GM12878 (cell line): ENCODE data around the gene ZMYND15. TPM values are rescaled to one million over a fixed set of nuclear protein-coding genes. Genes with fewer than 3 reads are reported as not detected.

Experiments
- BHLHE40 ChIP-seq, 2 experiments: fragments of 450-650 bp in 1 of 2; IDR thresholded peaks; 2 replicates each; pipeline ENCODE4 v1.6.1; 2011 to 2017; ENCODE audit warnings: low read depth in 2 of 2, borderline replicate concordance in 1 of 2, improper control_type of control experiment in 1 of 2, low read length in 1 of 2, mild to moderate bottlenecking in 1 of 2
- RELA ChIP-seq: fragments of 450-650 bp; IDR thresholded peaks from 2 replicates; pipeline ENCODE4 v1.8.0; 2014; ENCODE audit warnings: borderline replicate concordance; ENCODE audit not compliant: partially characterized antibody
- TAF1 ChIP-seq: IDR thresholded peaks from 2 replicates; pipeline ENCODE4 v1.6.1; 2011; ENCODE audit warnings: mild to moderate bottlenecking, low read depth, low read length, borderline replicate concordance
- TCF3 ChIP-seq: IDR thresholded peaks from 2 replicates; pipeline ENCODE4 v1.6.1; 2012; ENCODE audit warnings: low read depth, mild to moderate bottlenecking, low read length, borderline replicate concordance; ENCODE audit not compliant: insufficient read depth
- polyA plus RNA-seq, 11 experiments: library from polyadenylated mRNA; depleted of rRNA in 4 of 11; unstranded in 6 of 11; stranded (reverse) in 5 of 11; fragments of >200 nt; fragmentation: Nextera tagmentation in 4 of 11; fragmentation: Illumina TruSeq in 1 of 11; extraction: Ambion mirVana in 4 of 11; extraction: Trizol in 1 of 11; gene quantifications; 1 replicate in 1 of 11; 2 replicates in 10 of 11; pipeline versions ENCODE4 v1.2.1 to v1.2.3, GENCODE V29; 2011 to 2016; ENCODE audit warnings: inconsistent platforms in 2 of 11, missing spikeins in 2 of 11, low read depth in 1 of 11
- total RNA-seq, 4 experiments: library from RNA; depleted of rRNA in 3 of 4; stranded (reverse); fragments of >200 nt in 3 of 4; fragmentation: Illumina TruSeq in 1 of 4; extraction: Trizol in 1 of 4; gene quantifications; 2 replicates each; pipeline versions ENCODE4 v1.2.1 to v1.2.3, GENCODE V29; 2013 to 2021
- TF ChIP-seq, protein P1 (sequence below): IDR thresholded peaks from 2 replicates; pipeline ENCODE4 v1.6.1; 2011; ENCODE audit warnings: low read depth, mild to moderate bottlenecking, low read length, moderate library complexity, borderline replicate concordance; ENCODE audit errors: extremely low read depth
- TF ChIP-seq, protein P2 (sequence below): IDR thresholded peaks from 2 replicates; pipeline ENCODE4 v1.6.1; 2012; ENCODE audit warnings: low read depth, low read length, improper control_type of control experiment
- TF ChIP-seq, protein P3 (sequence below): IDR thresholded peaks from 2 replicates; pipeline ENCODE4 v1.6.1; 2012; ENCODE audit warnings: low read length, inconsistent platforms
- TF ChIP-seq, protein P4 (sequence below): IDR thresholded peaks from 2 replicates; pipeline ENCODE4 v1.6.1; 2011; ENCODE audit warnings: low read depth, low read length, improper control_type of control experiment, borderline replicate concordance
- TF ChIP-seq, protein P5 (sequence below): IDR thresholded peaks from 2 replicates; pipeline ENCODE4 v1.6.1; 2012; ENCODE audit warnings: improper control_type of control experiment, low read depth, low read length; ENCODE audit not compliant: insufficient replicate concordance
- TF ChIP-seq, protein P6 (sequence below): fragments of 450-650 bp; IDR thresholded peaks from 2 replicates; pipeline ENCODE4 v1.6.1; 2017; ENCODE audit warnings: mild to moderate bottlenecking

The ZMYND15 gene
- total and polyA plus RNA-seq, 10 of the 15 experiments (the other 5 are each of a cell fraction or from before 2014, with no cell fraction given), result 0.03 to 0.17 (median 0.06) TPM; not detected in 4

DNA sequence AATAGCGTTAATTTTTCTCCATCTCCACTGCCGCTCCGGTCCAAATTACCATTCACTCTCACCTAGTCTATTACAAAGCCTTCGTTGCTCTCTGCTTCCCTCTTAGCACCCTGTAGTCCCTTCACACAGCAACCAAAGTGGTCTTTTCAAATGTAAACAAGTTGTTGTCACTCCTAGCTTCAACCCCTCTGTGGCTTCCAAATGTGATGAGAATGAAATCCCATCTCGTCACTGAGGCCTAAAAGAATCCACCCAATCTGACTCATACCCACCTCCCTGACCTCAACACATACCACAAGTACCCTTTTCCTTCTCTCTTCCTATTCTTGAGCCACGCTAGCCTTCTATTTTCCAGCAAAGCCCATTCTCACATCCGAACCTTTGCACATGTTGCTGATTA is 33.5 kb upstream of the ZMYND15 start (continued):
- no peak for TF ChIP-seq BHLHE40 (IDR thresholded peaks at IDR 0.05; ENCODE audit: borderline replicate concordance in 1 of 2, low read depth in 2 of 2, low read length in 1 of 2)
- TF ChIP-seq, protein P1, sequence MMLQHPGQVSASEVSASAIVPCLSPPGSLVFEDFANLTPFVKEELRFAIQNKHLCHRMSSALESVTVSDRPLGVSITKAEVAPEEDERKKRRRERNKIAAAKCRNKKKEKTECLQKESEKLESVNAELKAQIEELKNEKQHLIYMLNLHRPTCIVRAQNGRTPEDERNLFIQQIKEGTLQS, result no peak
- no peak for TF ChIP-seq RELA
- TF ChIP-seq, protein P2, sequence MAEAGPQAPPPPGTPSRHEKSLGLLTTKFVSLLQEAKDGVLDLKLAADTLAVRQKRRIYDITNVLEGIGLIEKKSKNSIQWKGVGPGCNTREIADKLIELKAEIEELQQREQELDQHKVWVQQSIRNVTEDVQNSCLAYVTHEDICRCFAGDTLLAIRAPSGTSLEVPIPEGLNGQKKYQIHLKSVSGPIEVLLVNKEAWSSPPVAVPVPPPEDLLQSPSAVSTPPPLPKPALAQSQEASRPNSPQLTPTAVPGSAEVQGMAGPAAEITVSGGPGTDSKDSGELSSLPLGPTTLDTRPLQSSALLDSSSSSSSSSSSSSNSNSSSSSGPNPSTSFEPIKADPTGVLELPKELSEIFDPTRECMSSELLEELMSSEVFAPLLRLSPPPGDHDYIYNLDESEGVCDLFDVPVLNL, result no peak
- TF ChIP-seq, protein P3, sequence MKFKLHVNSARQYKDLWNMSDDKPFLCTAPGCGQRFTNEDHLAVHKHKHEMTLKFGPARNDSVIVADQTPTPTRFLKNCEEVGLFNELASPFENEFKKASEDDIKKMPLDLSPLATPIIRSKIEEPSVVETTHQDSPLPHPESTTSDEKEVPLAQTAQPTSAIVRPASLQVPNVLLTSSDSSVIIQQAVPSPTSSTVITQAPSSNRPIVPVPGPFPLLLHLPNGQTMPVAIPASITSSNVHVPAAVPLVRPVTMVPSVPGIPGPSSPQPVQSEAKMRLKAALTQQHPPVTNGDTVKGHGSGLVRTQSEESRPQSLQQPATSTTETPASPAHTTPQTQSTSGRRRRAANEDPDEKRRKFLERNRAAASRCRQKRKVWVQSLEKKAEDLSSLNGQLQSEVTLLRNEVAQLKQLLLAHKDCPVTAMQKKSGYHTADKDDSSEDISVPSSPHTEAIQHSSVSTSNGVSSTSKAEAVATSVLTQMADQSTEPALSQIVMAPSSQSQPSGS, result no peak
- TF ChIP-seq, protein P4, sequence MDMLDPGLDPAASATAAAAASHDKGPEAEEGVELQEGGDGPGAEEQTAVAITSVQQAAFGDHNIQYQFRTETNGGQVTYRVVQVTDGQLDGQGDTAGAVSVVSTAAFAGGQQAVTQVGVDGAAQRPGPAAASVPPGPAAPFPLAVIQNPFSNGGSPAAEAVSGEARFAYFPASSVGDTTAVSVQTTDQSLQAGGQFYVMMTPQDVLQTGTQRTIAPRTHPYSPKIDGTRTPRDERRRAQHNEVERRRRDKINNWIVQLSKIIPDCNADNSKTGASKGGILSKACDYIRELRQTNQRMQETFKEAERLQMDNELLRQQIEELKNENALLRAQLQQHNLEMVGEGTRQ, result no peak
- TF ChIP-seq, protein P5, sequence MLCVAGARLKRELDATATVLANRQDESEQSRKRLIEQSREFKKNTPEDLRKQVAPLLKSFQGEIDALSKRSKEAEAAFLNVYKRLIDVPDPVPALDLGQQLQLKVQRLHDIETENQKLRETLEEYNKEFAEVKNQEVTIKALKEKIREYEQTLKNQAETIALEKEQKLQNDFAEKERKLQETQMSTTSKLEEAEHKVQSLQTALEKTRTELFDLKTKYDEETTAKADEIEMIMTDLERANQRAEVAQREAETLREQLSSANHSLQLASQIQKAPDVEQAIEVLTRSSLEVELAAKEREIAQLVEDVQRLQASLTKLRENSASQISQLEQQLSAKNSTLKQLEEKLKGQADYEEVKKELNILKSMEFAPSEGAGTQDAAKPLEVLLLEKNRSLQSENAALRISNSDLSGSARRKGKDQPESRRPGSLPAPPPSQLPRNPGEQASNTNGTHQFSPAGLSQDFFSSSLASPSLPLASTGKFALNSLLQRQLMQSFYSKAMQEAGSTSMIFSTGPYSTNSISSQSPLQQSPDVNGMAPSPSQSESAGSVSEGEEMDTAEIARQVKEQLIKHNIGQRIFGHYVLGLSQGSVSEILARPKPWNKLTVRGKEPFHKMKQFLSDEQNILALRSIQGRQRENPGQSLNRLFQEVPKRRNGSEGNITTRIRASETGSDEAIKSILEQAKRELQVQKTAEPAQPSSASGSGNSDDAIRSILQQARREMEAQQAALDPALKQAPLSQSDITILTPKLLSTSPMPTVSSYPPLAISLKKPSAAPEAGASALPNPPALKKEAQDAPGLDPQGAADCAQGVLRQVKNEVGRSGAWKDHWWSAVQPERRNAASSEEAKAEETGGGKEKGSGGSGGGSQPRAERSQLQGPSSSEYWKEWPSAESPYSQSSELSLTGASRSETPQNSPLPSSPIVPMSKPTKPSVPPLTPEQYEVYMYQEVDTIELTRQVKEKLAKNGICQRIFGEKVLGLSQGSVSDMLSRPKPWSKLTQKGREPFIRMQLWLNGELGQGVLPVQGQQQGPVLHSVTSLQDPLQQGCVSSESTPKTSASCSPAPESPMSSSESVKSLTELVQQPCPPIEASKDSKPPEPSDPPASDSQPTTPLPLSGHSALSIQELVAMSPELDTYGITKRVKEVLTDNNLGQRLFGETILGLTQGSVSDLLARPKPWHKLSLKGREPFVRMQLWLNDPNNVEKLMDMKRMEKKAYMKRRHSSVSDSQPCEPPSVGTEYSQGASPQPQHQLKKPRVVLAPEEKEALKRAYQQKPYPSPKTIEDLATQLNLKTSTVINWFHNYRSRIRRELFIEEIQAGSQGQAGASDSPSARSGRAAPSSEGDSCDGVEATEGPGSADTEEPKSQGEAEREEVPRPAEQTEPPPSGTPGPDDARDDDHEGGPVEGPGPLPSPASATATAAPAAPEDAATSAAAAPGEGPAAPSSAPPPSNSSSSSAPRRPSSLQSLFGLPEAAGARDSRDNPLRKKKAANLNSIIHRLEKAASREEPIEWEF, result no peak
- no peak for TF ChIP-seq TAF1
- TF ChIP-seq, protein P6, sequence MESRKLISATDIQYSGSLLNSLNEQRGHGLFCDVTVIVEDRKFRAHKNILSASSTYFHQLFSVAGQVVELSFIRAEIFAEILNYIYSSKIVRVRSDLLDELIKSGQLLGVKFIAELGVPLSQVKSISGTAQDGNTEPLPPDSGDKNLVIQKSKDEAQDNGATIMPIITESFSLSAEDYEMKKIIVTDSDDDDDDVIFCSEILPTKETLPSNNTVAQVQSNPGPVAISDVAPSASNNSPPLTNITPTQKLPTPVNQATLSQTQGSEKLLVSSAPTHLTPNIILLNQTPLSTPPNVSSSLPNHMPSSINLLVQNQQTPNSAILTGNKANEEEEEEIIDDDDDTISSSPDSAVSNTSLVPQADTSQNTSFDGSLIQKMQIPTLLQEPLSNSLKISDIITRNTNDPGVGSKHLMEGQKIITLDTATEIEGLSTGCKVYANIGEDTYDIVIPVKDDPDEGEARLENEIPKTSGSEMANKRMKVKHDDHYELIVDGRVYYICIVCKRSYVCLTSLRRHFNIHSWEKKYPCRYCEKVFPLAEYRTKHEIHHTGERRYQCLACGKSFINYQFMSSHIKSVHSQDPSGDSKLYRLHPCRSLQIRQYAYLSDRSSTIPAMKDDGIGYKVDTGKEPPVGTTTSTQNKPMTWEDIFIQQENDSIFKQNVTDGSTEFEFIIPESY, result no peak
- TF ChIP-seq TCF3, result no peak
